HCT116 (cell line): ENCODE measurements around the gene PTBP3. TPM values are rescaled to one million over a fixed set of nuclear protein-coding genes. Genes with fewer than 3 reads are reported as not detected.
A peak's percentile ranks its signal among the peaks of the same experiment; 100 is the strongest.

Source experiments
- ATAC-seq: fragments of 200-7000 bp; cut with Tn5 transposase; 2 replicates; pipeline ENCODE4 v1.9.1; 2020; ENCODE audit warnings: mild to moderate bottlenecking, moderate library complexity
- BruUV-seq: library from RNA; stranded (reverse); fragments of 400-500 nt; replicated peaks from 2 replicates; lab custom pipeline; 2021; lab: Mats Ljungman, UMichigan
- CTCF ChIA-PET: fragments of 300-600 bp; sonication (Branson Sonifier 250); formaldehyde crosslinking; loops from one replicate; lab custom pipeline; 2021; ENCODE audit warnings: antibody characterized with exemption; lab: Charles Lee
- POLR2A ChIA-PET: fragments of 300-600, 350-600 bp; sonication (Branson Sonifier 250); formaldehyde crosslinking; loops from one replicate; lab custom pipeline; 2021; ENCODE audit warnings: antibody characterized with exemption; lab: Charles Lee
- RAD21 ChIA-PET, 2 experiments: fragments of 300-600 bp; sonication (Branson Sonifier 250); formaldehyde crosslinking; loops; one replicate each; lab custom pipeline; 2023; ENCODE audit warnings: low total read pairs in 2 of 2; ENCODE audit not compliant: uncharacterized antibody in 2 of 2, unreplicated experiment in 2 of 2, low non-redundant PET in 1 of 2; lab: Charles Lee
- DNase-seq: peaks from one replicate; pipeline ENCODE4 v3.0.0-alpha.2; 2010; ENCODE audit warnings: low read depth, low spot score
- H2AFZ ChIP-seq: fragments of 200-600 bp; shearing (Covaris generic), sonication (generic); 2 replicates; pipeline ENCODE4 v1.6.1; 2017; ENCODE audit warnings: low read depth, mixed run types, mixed read lengths, antibody characterized with exemption, low read length; ENCODE audit not compliant: poor library complexity, severe bottlenecking
- H3K27ac ChIP-seq: 2 replicates; pipeline ENCODE4 v1.5.1; 2012; ENCODE audit warnings: low read depth, low read length
- H3K27me3 ChIP-seq: fragments of 200-600 bp; sonication (generic); 2 replicates; pipeline ENCODE4 v1.6.1; 2016; ENCODE audit warnings: mixed run types, low read length, mixed read lengths; ENCODE audit not compliant: insufficient read depth
- H3K36me3 ChIP-seq, 2 experiments: fragments of 200-500 bp in 1 of 2; fragments of 200-600 bp in 1 of 2; sonication (Bioruptor generic) in 1 of 2; sonication (generic) in 1 of 2; 2 replicates each; pipeline versions ENCODE4 v1.5.1 to v1.6.1; 2014 to 2016; ENCODE audit warnings: low read length in 2 of 2, inconsistent platforms in 1 of 2, mixed read lengths in 1 of 2, mixed run types in 1 of 2; ENCODE audit not compliant: insufficient read depth in 2 of 2, control insufficient read depth in 1 of 2
- H3K4me1 ChIP-seq, 2 experiments: fragments of 200-600 bp in 1 of 2; sonication (generic) in 1 of 2; 2 replicates each; pipeline versions ENCODE4 v1.5.1 to v1.6.1; 2012 to 2017; ENCODE audit warnings: low read length in 2 of 2, inconsistent platforms in 1 of 2, mild to moderate bottlenecking in 1 of 2, mixed read lengths in 1 of 2, mixed run types in 1 of 2, moderate library complexity in 1 of 2; ENCODE audit not compliant: insufficient read depth in 2 of 2, control insufficient read depth in 1 of 2
- H3K4me2 ChIP-seq: fragments of 200-600 bp; sonication (generic); 2 replicates; pipeline ENCODE4 v1.6.1; 2017; ENCODE audit warnings: mixed run types, low read length, mixed read lengths
- H3K4me3 ChIP-seq, 2 experiments: fragments of 200-600 bp in 1 of 2; sonication (generic) in 1 of 2; replicated peaks in 1 of 2; 2 replicates each; pipeline ENCODE4 v1.5.1; 2011 to 2016; ENCODE audit warnings: low read length in 2 of 2, control low read depth in 1 of 2, low read depth in 1 of 2, mild to moderate bottlenecking in 1 of 2, mixed read lengths in 1 of 2, mixed run types in 1 of 2
- H3K79me2 ChIP-seq: fragments of 200-600 bp; sonication (generic); 2 replicates; pipeline ENCODE4 v1.6.1; 2017; ENCODE audit warnings: mild to moderate bottlenecking, mixed run types, low read length, moderate library complexity, mixed read lengths; ENCODE audit not compliant: insufficient read depth
- H3K9ac ChIP-seq: fragments of 200-600 bp; sonication (generic); 2 replicates; pipeline ENCODE4 v1.6.1; 2016; ENCODE audit warnings: low read length, mixed read lengths
- H3K9me2 ChIP-seq: fragments of 200-600 bp; sonication (generic), shearing (Covaris generic); 2 replicates; pipeline ENCODE4 v1.6.1; 2017; ENCODE audit warnings: mixed run types, mild to moderate bottlenecking, moderate library complexity; ENCODE audit not compliant: insufficient read depth
- H3K9me3 ChIP-seq, 2 experiments: fragments of 200-500 bp in 1 of 2; fragments of 200-600 bp in 1 of 2; sonication (Bioruptor generic) in 1 of 2; sonication (generic) in 1 of 2; 2 replicates each; pipeline ENCODE4 v1.6.1; 2014 to 2017; ENCODE audit warnings: low read length in 2 of 2, mixed read lengths in 2 of 2, inconsistent platforms in 1 of 2, low read depth in 1 of 2, mild to moderate bottlenecking in 1 of 2, mixed run types in 1 of 2, moderate library complexity in 1 of 2; ENCODE audit not compliant: control insufficient read depth in 1 of 2, insufficient read depth in 1 of 2
- H4K20me1 ChIP-seq: fragments of 200-600 bp; sonication (generic), shearing (Covaris generic); 2 replicates; pipeline ENCODE4 v1.6.1; 2017; ENCODE audit warnings: mixed run types, mild to moderate bottlenecking, moderate library complexity; ENCODE audit not compliant: insufficient read depth
- CBX3 ChIP-seq: IDR thresholded peaks from 2 replicates; pipeline ENCODE4 v1.6.1; 2012; ENCODE audit warnings: low read depth
- CEBPB ChIP-seq: IDR thresholded peaks from 2 replicates; pipeline ENCODE4 v1.6.1; 2012; ENCODE audit warnings: low read depth
- EGR1 ChIP-seq: IDR thresholded peaks from 2 replicates; pipeline ENCODE4 v1.6.1; 2012; ENCODE audit warnings: low read depth
- EZH2 ChIP-seq: fragments of 200-600 bp; sonication (generic); IDR thresholded peaks from 2 replicates; pipeline ENCODE4 v1.6.1; 2017; ENCODE audit warnings: antibody characterized with exemption, mixed run types
- FOSL1 ChIP-seq: IDR thresholded peaks from 2 replicates; pipeline ENCODE4 v1.6.1; 2012; ENCODE audit warnings: low read depth
- JUND ChIP-seq: IDR thresholded peaks from 2 replicates; pipeline ENCODE4 v1.6.1; 2012
- POLR2A ChIP-seq: IDR thresholded peaks from 2 replicates; pipeline ENCODE4 v1.7.0; 2011; ENCODE audit warnings: borderline replicate concordance; ENCODE audit not compliant: insufficient read depth, insufficient read length; ENCODE audit errors: extremely low read depth
- POLR2AphosphoS5 ChIP-seq: IDR thresholded peaks from 2 replicates; pipeline ENCODE4 v1.6.1; 2011; ENCODE audit warnings: mild to moderate bottlenecking, low read depth, low read length, moderate library complexity
- REST ChIP-seq: IDR thresholded peaks from 2 replicates; pipeline ENCODE4 v1.6.1; 2012; ENCODE audit warnings: low read depth
- SRF ChIP-seq: IDR thresholded peaks from 2 replicates; pipeline ENCODE4 v1.6.1; 2012; ENCODE audit warnings: low read depth
- YY1 ChIP-seq: IDR thresholded peaks from 2 replicates; pipeline ENCODE4 v1.6.1; 2011; ENCODE audit warnings: low read length, low read depth, moderate library complexity, mild to moderate bottlenecking; ENCODE audit not compliant: insufficient replicate concordance; ENCODE audit errors: extremely low read depth
- ZBTB33 ChIP-seq: IDR thresholded peaks from 2 replicates; pipeline ENCODE4 v1.6.1; 2011; ENCODE audit warnings: mild to moderate bottlenecking, low read length, moderate library complexity; ENCODE audit not compliant: insufficient replicate concordance; ENCODE audit errors: extremely low read depth
- ZFX ChIP-seq: fragments of 450-650 bp; IDR thresholded peaks from 2 replicates; pipeline ENCODE4 v1.6.1; 2017
- intact Hi-C: fragments of 100-400 bp; cut with micrococcal nuclease; formaldehyde crosslinking; loops from 2 replicates; pipeline ENCODE4 v1.10.0; 2022
- total RNA-seq: library from RNA; stranded (reverse); gene quantifications from one replicate; pipeline ENCODE4 v1.2.1, GENCODE V29; 2021; ENCODE audit not compliant: unreplicated experiment
- TF ChIP-seq, protein P1 (sequence below): IDR thresholded peaks from 2 replicates; pipeline ENCODE4 v1.6.1; 2012
- TF ChIP-seq, protein P2 (sequence below): IDR thresholded peaks from 2 replicates; pipeline ENCODE4 v1.6.1; 2012

Gene PTBP3
- total RNA-seq, 1 experiment from 2014 or later: 102 TPM

GRCh38 chr9:112271466-112272098 lies 61.8 kb downstream of the PTBP3 start:
- Histone ChIP-seq H3K36me3 (no peaks in the 10 kb centered on the region), H3K4me2 (no peak overlapping the region), H2AFZ (no peak overlapping the region), H3K9ac (no peak overlapping the region), H4K20me1 (no peaks in the 10 kb centered on the region), H3K27me3 (no peaks in the 10 kb centered on the region), H3K4me3 (no peak overlapping the region), H3K9me2 (no peaks in the 10 kb centered on the region), H3K9me3 (no peaks in the 10 kb centered on the region), H3K79me2 (peaks cover 61% of the 10 kb centered on the region), H3K27ac (no peak overlapping the region), H3K4me1 (peaks cover 3 to 13% of the 10 kb centered on the region in 2 experiments; a peak in 2 of 4 replicates)
- DNase-seq: no peak
- ChIA-PET RAD21 (no interaction called here), POLR2A (no interaction called here), CTCF (no interaction called here)
- no TSS peak for BruUV-seq
- TF ChIP-seq FOSL1 (peak; percentile 47; the same call in 1 of the 2 replicates), POLR2AphosphoS5 (no peak)
- intact Hi-C loops: no loop called here
- no peak for ATAC-seq

DNA sequence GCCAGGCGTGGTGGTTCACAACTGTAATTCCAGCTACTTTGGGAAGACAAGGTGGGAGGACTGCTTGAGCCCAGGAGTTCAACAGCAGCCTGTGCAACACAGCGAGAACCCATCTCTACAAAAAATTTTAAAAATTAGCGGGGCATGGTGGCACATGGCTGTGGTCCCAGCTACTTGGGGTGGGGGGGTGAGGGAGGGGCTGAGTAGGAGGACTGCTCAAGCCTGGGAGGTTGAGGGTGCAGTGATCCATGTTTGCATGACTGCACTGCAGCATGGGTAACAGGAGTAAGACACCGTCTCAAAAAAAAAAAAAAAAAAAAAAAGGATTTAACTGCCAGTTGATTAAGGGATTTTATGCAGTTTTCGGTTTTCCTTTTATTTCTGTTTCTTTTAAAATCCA lies 65.0 kb downstream of the PTBP3 start:
- Histone ChIP-seq H3K9me2 (no peaks in the 10 kb centered on the region), H3K9me3 (no peaks in the 10 kb centered on the region), H3K27me3 (no peaks in the 10 kb centered on the region), H3K4me2 (no peak overlapping the region), H3K36me3 (no peaks in the 10 kb centered on the region), H2AFZ (no peak overlapping the region), H3K27ac (no peak overlapping the region), H3K79me2 (peaks cover 40% of the 10 kb centered on the region), H4K20me1 (no peaks in the 10 kb centered on the region), H3K4me3 (no peak overlapping the region), H3K9ac (no peak overlapping the region), H3K4me1 (peaks cover 3 to 13% of the 10 kb centered on the region in 2 experiments; a peak in 2 of 4 replicates)
- ChIA-PET CTCF (no interaction called here), RAD21 (no interaction called here), POLR2A (no interaction called here)
- ATAC-seq (no peak), DNase-seq (no peak)
- no TSS peak for BruUV-seq
- intact Hi-C loops: no loop called here
- TF ChIP-seq POLR2A (no peak), POLR2AphosphoS5 (no peak), CEBPB (no peak), JUND (no peak), CBX3 (no peak), SRF (no peak), YY1 (no peak), FOSL1 (no peak), REST (no peak), EZH2 (no peak), ZBTB33 (no peak), EGR1 (no peak), ZFX (no peak)
- TF ChIP-seq, protein P1, sequence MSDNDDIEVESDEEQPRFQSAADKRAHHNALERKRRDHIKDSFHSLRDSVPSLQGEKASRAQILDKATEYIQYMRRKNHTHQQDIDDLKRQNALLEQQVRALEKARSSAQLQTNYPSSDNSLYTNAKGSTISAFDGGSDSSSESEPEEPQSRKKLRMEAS: no peak
- TF ChIP-seq, protein P2, sequence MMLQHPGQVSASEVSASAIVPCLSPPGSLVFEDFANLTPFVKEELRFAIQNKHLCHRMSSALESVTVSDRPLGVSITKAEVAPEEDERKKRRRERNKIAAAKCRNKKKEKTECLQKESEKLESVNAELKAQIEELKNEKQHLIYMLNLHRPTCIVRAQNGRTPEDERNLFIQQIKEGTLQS: no peak
